ENCODE results near the gene PRDM8.

Gene PRDM8

GRCh38 chr4:80195441-80196140, 1.7 kb upstream of the PRDM8 start:
- Histone ChIP-seq H3K9me3 (ENCODE audit: severe bottlenecking) (no peaks in the 10 kb centered on the region), H3K4me1 (ENCODE audit: insufficient read depth, poor library complexity, severe bottlenecking) (peaks cover 5% of the 10 kb centered on the region), H3K4me3 (ENCODE audit: severe bottlenecking) (no peak overlapping the region), H3K27ac (ENCODE audit: poor library complexity, severe bottlenecking) (no peak overlapping the region), H3K36me3 (ENCODE audit: low read depth) (no peaks in the 10 kb centered on the region), H3K27me3 (ENCODE audit: insufficient read depth, poor library complexity, severe bottlenecking) (peaks cover 12% of the 10 kb centered on the region)
- no peak for ATAC-seq (ENCODE audit: low read depth)
- TF ChIP-seq CTCF (IDR thresholded peaks at IDR 0.05; ENCODE audit: poor library complexity, severe bottlenecking): no peak
- no peak for DNase-seq (ENCODE audit: low spot score)

GRCh38 chr4:80196259-80196921, 913 bp upstream of the PRDM8 start:
- Histone ChIP-seq H3K27ac (ENCODE audit: poor library complexity, severe bottlenecking) (no peak overlapping the region), H3K4me1 (ENCODE audit: insufficient read depth, poor library complexity, severe bottlenecking) (peaks cover 5% of the 10 kb centered on the region), H3K27me3 (ENCODE audit: insufficient read depth, poor library complexity, severe bottlenecking) (peaks cover 12% of the 10 kb centered on the region), H3K9me3 (ENCODE audit: severe bottlenecking) (no peaks in the 10 kb centered on the region), H3K4me3 (ENCODE audit: severe bottlenecking) (no peak overlapping the region), H3K36me3 (ENCODE audit: low read depth) (no peaks in the 10 kb centered on the region)
- DNase-seq (ENCODE audit: low spot score) (no peak), ATAC-seq (ENCODE audit: low read depth) (no peak)
- TF ChIP-seq CTCF (IDR thresholded peaks at IDR 0.05; ENCODE audit: poor library complexity, severe bottlenecking): no peak

GRCh38 chr4:80197601-80198440, 518 bp downstream of the PRDM8 start:
- Histone ChIP-seq H3K4me1 (ENCODE audit: insufficient read depth, poor library complexity, severe bottlenecking) (peaks cover 5% of the 10 kb centered on the region), H3K9me3 (ENCODE audit: severe bottlenecking) (no peaks in the 10 kb centered on the region), H3K27ac (ENCODE audit: poor library complexity, severe bottlenecking) (no peak overlapping the region), H3K4me3 (ENCODE audit: severe bottlenecking) (peak overlapping the region; percentile 27), H3K36me3 (ENCODE audit: low read depth) (no peaks in the 10 kb centered on the region), H3K27me3 (ENCODE audit: insufficient read depth, poor library complexity, severe bottlenecking) (peaks cover 12% of the 10 kb centered on the region)
- TF ChIP-seq CTCF (IDR thresholded peaks at IDR 0.05; ENCODE audit: poor library complexity, severe bottlenecking): no peak
- ATAC-seq (ENCODE audit: low read depth) (peak; percentile 30), DNase-seq (ENCODE audit: low spot score) (no peak)

- peaks cover 5% of the 10 kb centered on the region for H3K4me1 ChIP-seq (ENCODE audit: insufficient read depth, poor library complexity, severe bottlenecking)
- H3K27ac ChIP-seq (ENCODE audit: poor library complexity, severe bottlenecking): no peak overlapping the region
- ATAC-seq (ENCODE audit: low read depth) (no peak), DNase-seq (ENCODE audit: low spot score) (no peak)
- H3K4me3 ChIP-seq (ENCODE audit: severe bottlenecking): no peak overlapping the region
- H3K9me3 ChIP-seq (ENCODE audit: severe bottlenecking): no peaks in the 10 kb centered on the region
- peaks cover 12% of the 10 kb centered on the region for H3K27me3 ChIP-seq (ENCODE audit: insufficient read depth, poor library complexity, severe bottlenecking)
- no peak for TF ChIP-seq CTCF (IDR thresholded peaks at IDR 0.05; ENCODE audit: poor library complexity, severe bottlenecking)
- no peaks in the 10 kb centered on the region for H3K36me3 ChIP-seq (ENCODE audit: low read depth)
Observed at GRCh38 chr4:80198441-80198837, 1.1 kb downstream of the PRDM8 start.
